NB4 (cell line): Measurements from ENCODE around the gene TNS2.

Source experiments
- CTCF ChIP-seq: IDR thresholded peaks from one replicate; pipeline ENCODE4 v1.5.1; 2012; ENCODE audit warnings: low read depth, low read length
- MAX ChIP-seq: IDR thresholded peaks from 2 replicates; pipeline ENCODE4 v1.6.1; 2011; ENCODE audit warnings: low read depth, low read length
- MYC ChIP-seq: IDR thresholded peaks from 2 replicates; pipeline ENCODE4 v1.6.1; 2011; ENCODE audit warnings: low read depth, low read length
- POLR2A ChIP-seq: IDR thresholded peaks from 2 replicates; pipeline ENCODE4 v1.6.1; 2011; ENCODE audit warnings: mild to moderate bottlenecking; ENCODE audit not compliant: insufficient read length; ENCODE audit errors: extremely low read depth

GRCh38 chr12:53051881-53052412, 2.1 kb downstream of the TNS2 start:
- TF ChIP-seq MAX = no peak
- TF ChIP-seq POLR2A = no peak
- no peak for TF ChIP-seq CTCF
- no peak for TF ChIP-seq MYC
